ENCODE results near the gene MICAL2. TPM values are rescaled to one million over a fixed set of nuclear protein-coding genes. Genes with fewer than 3 reads are reported as not detected.

MICAL2 gene
- total RNA-seq, 1 experiment from 2014 or later, result 37.4 TPM

DNA sequence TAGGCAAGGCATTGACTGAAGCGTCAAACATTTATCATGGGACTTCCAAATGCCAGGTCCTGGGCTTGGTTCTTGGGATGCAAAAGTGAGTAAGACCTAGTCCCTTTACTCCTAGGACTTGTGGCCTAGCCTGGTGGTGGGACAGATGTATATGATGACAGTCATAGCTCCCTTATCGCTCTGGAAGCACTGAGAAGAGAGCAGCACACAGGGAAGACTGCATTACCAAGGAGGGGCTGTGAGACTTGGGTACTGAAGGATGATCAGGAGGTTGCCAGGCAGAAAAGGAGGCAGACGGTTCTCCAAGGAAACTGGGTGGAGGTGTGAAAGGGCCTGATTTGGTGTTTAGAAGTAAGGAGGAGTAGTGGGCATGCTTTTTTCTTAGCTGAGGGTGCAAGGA, 32.5 kb downstream of the MICAL2 start:
- no TSS peak for BruUV-seq (replicated peaks)
- Histone ChIP-seq H3K4me2 (ENCODE audit: low read length) (no peak overlapping the region), H2AFZ (ENCODE audit: low read depth, low read length, poor library complexity, severe bottlenecking) (no peak overlapping the region), H3K36me3 (ENCODE audit: control insufficient read depth in 1 of 2, insufficient read depth in 2 of 2, low read length in 2 of 2) (no peaks in the 10 kb centered on the region), H3K27ac (ENCODE audit: low read depth, low read length) (no peak overlapping the region), H3K79me2 (ENCODE audit: insufficient read depth, low read length) (no peaks in the 10 kb centered on the region), H3K4me3 (replicated peaks in 1 of 2; ENCODE audit: low read depth in 1 of 2, low read length in 2 of 2) (no peak overlapping the region), H3K9ac (ENCODE audit: low read length) (no peak overlapping the region), H3K9me3 (ENCODE audit: control insufficient read depth in 1 of 2, insufficient read depth in 1 of 2, low read depth in 1 of 2, low read length in 2 of 2) (no peaks in the 10 kb centered on the region), H3K27me3 (ENCODE audit: insufficient read depth, low read length) (no peaks in the 10 kb centered on the region), H3K4me1 (ENCODE audit: control insufficient read depth in 1 of 2, insufficient read depth in 2 of 2, low read length in 2 of 2) (peaks cover 0 to 31% of the 10 kb centered on the region in 2 experiments; a peak in 2 of 4 replicates), H3K9me2 (ENCODE audit: insufficient read depth) (no peaks in the 10 kb centered on the region), H4K20me1 (ENCODE audit: insufficient read depth) (no peaks in the 10 kb centered on the region)
- intact Hi-C loops (cut with micrococcal nuclease), result no loop called here
- DNase-seq (ENCODE audit: low read depth, low spot score) (no peak), ATAC-seq (no peak)
- ChIA-PET CTCF (no interaction called here), RAD21 (ENCODE audit: low non-redundant PET in 1 of 2, low total read pairs in 2 of 2, uncharacterized antibody in 2 of 2, unreplicated experiment in 2 of 2) (no interaction called here), POLR2A (no interaction called here)
- TF ChIP-seq EZH2 (IDR thresholded peaks at IDR 0.05) (no peak), SRF (IDR thresholded peaks at IDR 0.05; ENCODE audit: low read depth) (no peak), POLR2A (IDR thresholded peaks at IDR 0.05; ENCODE audit: borderline replicate concordance, extremely low read depth, insufficient read depth, insufficient read length) (no peak), EGR1 (IDR thresholded peaks at IDR 0.05; ENCODE audit: low read depth) (no peak), EZH2phosphoT487 (IDR thresholded peaks at IDR 0.05; ENCODE audit: borderline replicate concordance) (no peak), ZNF274 (IDR thresholded peaks at IDR 0.05; ENCODE audit: low read depth, low read length) (no peak), TCF7L2 (IDR thresholded peaks at IDR 0.05; ENCODE audit: borderline replicate concordance, extremely low read depth, insufficient read depth, insufficient read length) (no peak), YY1 (IDR thresholded peaks at IDR 0.05; ENCODE audit: extremely low read depth, insufficient replicate concordance, low read depth, low read length) (no peak), SIN3A (IDR thresholded peaks at IDR 0.05; ENCODE audit: low read depth) (no peak), JUND (IDR thresholded peaks at IDR 0.05) (no peak), FOSL1 (IDR thresholded peaks at IDR 0.05; ENCODE audit: low read depth) (no peak), POLR2AphosphoS5 (IDR thresholded peaks at IDR 0.05; ENCODE audit: low read depth, low read length) (no peak), ZFX (IDR thresholded peaks at IDR 0.05) (no peak), CBX3 (IDR thresholded peaks at IDR 0.05; ENCODE audit: low read depth) (no peak), CEBPB (IDR thresholded peaks at IDR 0.05; ENCODE audit: low read depth) (no peak), ELF1 (IDR thresholded peaks at IDR 0.05; ENCODE audit: borderline replicate concordance, low read depth) (no peak)
- TF ChIP-seq, protein P1, sequence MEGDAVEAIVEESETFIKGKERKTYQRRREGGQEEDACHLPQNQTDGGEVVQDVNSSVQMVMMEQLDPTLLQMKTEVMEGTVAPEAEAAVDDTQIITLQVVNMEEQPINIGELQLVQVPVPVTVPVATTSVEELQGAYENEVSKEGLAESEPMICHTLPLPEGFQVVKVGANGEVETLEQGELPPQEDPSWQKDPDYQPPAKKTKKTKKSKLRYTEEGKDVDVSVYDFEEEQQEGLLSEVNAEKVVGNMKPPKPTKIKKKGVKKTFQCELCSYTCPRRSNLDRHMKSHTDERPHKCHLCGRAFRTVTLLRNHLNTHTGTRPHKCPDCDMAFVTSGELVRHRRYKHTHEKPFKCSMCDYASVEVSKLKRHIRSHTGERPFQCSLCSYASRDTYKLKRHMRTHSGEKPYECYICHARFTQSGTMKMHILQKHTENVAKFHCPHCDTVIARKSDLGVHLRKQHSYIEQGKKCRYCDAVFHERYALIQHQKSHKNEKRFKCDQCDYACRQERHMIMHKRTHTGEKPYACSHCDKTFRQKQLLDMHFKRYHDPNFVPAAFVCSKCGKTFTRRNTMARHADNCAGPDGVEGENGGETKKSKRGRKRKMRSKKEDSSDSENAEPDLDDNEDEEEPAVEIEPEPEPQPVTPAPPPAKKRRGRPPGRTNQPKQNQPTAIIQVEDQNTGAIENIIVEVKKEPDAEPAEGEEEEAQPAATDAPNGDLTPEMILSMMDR (IDR thresholded peaks at IDR 0.05 in 2 of 3, conservative IDR thresholded peaks at IDR 0.05 in 1 of 3; ENCODE audit: borderline replicate concordance in 1 of 3, insufficient read depth in 1 of 3, low read depth in 2 of 3, low read length in 2 of 3), result no peak
- TF ChIP-seq, protein P2, sequence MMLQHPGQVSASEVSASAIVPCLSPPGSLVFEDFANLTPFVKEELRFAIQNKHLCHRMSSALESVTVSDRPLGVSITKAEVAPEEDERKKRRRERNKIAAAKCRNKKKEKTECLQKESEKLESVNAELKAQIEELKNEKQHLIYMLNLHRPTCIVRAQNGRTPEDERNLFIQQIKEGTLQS (IDR thresholded peaks at IDR 0.05), result no peak
- TF ChIP-seq, protein P3, sequence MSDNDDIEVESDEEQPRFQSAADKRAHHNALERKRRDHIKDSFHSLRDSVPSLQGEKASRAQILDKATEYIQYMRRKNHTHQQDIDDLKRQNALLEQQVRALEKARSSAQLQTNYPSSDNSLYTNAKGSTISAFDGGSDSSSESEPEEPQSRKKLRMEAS (IDR thresholded peaks at IDR 0.05), result no peak
- TF ChIP-seq, protein P4, sequence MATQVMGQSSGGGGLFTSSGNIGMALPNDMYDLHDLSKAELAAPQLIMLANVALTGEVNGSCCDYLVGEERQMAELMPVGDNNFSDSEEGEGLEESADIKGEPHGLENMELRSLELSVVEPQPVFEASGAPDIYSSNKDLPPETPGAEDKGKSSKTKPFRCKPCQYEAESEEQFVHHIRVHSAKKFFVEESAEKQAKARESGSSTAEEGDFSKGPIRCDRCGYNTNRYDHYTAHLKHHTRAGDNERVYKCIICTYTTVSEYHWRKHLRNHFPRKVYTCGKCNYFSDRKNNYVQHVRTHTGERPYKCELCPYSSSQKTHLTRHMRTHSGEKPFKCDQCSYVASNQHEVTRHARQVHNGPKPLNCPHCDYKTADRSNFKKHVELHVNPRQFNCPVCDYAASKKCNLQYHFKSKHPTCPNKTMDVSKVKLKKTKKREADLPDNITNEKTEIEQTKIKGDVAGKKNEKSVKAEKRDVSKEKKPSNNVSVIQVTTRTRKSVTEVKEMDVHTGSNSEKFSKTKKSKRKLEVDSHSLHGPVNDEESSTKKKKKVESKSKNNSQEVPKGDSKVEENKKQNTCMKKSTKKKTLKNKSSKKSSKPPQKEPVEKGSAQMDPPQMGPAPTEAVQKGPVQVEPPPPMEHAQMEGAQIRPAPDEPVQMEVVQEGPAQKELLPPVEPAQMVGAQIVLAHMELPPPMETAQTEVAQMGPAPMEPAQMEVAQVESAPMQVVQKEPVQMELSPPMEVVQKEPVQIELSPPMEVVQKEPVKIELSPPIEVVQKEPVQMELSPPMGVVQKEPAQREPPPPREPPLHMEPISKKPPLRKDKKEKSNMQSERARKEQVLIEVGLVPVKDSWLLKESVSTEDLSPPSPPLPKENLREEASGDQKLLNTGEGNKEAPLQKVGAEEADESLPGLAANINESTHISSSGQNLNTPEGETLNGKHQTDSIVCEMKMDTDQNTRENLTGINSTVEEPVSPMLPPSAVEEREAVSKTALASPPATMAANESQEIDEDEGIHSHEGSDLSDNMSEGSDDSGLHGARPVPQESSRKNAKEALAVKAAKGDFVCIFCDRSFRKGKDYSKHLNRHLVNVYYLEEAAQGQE (IDR thresholded peaks at IDR 0.05; ENCODE audit: low read depth), result no peak

Data from HCT116 (cell line).